ENCODE measurements around the gene KCNK1.

- no peak for TF ChIP-seq RNF2 (IDR thresholded peaks at IDR 0.05; ENCODE audit: borderline replicate concordance, low read depth)
- TF ChIP-seq CTCF (IDR thresholded peaks at IDR 0.05), result no peak
- TF ChIP-seq RAD21 (conservative IDR thresholded peaks at IDR 0.05 in 1 of 2, IDR thresholded peaks at IDR 0.05 in 1 of 2), result no peak
- no peak for TF ChIP-seq MAX (IDR thresholded peaks at IDR 0.05)
- no peak for TF ChIP-seq MAFK (IDR thresholded peaks at IDR 0.05; ENCODE audit: partially characterized antibody)
- TF ChIP-seq POLR2A (IDR thresholded peaks at IDR 0.05; ENCODE audit: low read length), result no peak
These were observed 47.7 kb downstream of the KCNK1 start for GRCh38 chr1:233661376-233662159.
